Activated naive CD4-positive, alpha-beta T cell (primary cell): Measurements from ENCODE around the gene SPG21.

Experiments
- DNase-seq, 4 experiments: peaks; one replicate each; lab custom pipeline; 2025; lab: John Stamatoyannopoulos, UW

SPG21 gene

GRCh38 chr15:64991536-64992135, 1.9 kb upstream of the SPG21 start:
- DNase-seq: no peak

GRCh38 chr15:64990168-64990470, 405 bp upstream of the SPG21 start:
- no peak for DNase-seq

DNA sequence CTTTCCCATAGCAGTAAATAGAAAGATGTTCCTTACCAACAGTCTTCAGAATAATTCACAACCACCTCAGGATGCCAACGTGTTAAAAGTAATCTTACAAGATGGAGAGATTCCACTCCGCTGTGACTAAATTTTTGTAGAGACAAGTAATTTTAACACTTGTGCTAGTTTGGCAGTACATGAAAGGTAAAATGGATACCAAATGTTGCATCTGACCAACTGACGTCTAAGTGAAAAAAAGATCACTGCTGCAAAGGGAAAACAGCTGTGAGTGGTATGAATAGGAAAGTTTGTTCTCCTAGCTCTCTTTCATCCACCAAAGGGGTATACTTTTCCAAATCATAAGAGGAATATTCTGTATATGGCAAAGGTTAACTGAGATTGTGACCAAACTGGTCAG, 2.6 kb downstream of the SPG21 start:
- no peak for DNase-seq

GRCh38 chr15:64985366-64986033, 4.2 kb downstream of the SPG21 start:
- no peak for DNase-seq

- DNase-seq: no peak
These were observed 7.2 kb downstream of the SPG21 start for GRCh38 chr15:64982472-64982871.

DNA sequence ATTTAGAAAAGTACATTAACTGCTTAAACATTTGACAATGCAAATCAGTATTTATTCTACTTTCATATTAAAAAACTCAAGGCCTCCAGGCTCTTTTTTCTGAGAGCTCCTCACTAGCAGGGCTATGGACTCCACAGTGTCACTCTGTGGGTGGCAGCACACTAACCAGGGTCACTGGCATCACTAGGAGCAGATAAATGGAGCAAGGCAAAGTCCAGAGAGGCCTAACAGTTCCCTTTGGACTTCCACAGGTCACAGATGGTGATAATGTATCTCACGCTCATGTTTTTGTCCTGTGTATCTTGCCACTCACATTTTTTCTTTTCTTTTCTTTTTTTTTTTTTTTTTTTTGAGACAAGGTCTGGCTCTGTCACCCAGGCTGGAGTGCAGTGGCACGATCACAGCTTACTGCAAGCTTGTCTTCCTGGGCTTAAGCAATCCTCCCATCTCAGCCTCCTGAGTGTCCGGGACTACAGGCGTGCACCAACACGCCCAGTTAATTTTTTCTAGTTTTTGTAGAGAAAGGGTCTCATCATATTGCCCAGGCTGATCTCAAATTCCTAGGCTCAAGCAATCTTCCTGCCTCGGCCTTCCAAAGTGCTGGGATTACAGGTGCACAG, 7.8 kb downstream of the SPG21 start:
- DNase-seq: no peak

DNA sequence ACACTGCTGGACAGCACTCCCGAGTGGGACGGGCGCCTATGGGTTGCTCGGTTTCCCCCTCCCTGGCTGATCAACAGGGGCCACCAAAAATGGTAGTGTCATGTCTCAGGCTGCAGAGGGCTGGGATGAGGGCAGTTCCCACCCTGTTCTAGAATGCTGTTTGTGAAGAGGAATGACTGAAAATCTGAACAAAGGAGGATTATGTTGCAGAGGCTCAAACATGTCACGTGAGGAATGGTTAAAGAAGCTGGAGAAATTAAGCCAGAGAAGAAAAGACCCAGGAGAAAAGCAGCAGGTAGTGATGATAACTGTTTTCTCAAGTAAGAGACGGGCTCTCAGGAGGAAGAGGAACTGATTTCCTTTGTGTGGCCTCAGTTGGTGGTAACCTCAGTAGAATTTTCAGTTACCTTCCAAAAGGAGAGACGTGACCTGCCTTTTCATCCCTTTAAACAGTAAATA, 10.4 kb downstream of the SPG21 start:
- no peak for DNase-seq

GRCh38 chr15:64975390-64975789, 14.3 kb downstream of the SPG21 start:
- DNase-seq: no peak

- DNase-seq: no peak
These were observed 19.0 kb downstream of the SPG21 start for GRCh38 chr15:64970698-64971097.

DNA sequence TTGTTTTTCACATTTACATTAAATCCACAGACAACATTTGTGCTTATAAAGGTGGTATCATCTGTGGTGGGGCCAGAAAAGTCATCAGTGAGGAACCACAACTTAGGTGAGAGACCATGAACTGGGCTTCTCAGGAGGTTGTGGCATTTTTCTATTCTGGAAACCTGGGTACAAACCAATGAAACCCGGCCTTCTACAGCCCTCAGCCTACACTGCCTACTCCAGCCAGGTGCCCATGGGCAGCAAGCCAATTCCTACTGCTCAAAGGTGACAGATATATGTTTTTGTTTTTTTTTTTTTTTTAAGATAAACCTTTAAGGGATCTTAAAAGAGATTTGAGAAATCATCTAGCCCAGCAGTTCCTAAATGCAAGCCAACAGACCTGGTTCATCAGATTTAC, 20.3 kb downstream of the SPG21 start:
- DNase-seq: no peak

DNA sequence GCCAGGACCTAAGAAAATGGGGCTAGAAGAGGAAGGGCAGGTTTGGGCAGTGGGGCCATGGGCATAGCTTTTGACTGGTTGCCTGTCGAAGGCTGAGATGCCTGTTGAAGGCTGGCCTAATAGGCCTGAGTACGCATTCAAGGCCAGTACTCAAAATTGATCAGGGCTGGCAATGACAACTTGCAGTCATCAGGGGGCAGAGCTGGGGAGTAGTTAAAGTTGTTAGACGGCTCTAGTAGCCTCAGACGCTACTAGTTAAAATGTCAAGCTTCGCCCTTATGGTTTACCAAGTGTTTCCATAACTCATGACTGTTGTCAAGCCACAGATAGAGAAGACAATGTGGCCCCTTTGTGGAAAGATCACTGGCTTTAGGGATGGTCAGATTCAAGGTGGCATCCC, 28.7 kb downstream of the SPG21 start:
- DNase-seq: no peak

DNA sequence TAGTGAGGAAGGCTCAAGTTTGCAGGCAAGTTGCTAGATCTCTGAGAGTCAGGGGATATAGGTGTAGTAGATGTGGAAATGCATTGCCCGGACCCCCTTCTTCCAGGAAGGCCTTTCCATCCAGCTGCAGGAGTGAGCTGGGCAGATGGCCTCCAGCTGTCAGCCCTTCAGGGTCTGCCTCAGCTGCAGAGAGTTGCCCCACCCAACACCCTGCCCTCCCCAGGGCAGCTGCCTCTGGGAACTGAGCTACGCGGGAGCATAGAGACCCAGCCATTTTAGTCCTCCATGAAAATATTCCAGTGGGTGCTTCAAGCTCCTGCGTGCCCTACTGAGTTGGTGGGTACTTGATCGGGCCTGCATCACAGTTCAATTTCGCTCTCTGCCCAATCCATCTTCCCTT, 29.6 kb downstream of the SPG21 start:
- no peak for DNase-seq

- DNase-seq: no peak
These were observed 30.6 kb downstream of the SPG21 start for GRCh38 chr15:64959128-64959527.

DNA sequence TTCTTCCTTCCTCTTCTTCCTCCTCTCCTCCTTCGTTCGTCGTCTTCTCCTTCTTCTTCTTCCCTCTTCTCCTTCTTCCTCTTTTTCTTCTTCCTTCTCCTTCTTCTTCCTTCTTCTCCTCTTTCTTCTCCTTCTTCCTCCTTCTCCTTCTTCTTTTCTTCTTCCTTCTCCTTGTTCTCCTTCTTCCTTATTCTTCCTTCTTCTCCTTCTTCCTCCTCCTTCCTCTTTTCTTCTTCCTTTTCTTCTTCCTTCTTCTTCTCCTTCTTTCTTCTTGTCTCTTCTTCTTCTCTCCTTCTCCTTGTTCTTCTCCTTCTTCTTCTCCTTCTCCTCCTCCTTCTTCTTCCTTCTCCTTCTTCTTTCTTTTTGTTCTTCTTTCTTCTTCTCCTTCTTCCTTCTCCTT, 35.3 kb downstream of the SPG21 start:
- no peak for DNase-seq

- DNase-seq: no peak
These were observed 37.8 kb downstream of the SPG21 start for GRCh38 chr15:64951777-64952418.

GRCh38 chr15:64950888-64951287, 38.8 kb downstream of the SPG21 start:
- DNase-seq: no peak

- DNase-seq: no peak
These were observed 40.1 kb downstream of the SPG21 start for GRCh38 chr15:64949383-64950186.

GRCh38 chr15:64948916-64949315, 40.8 kb downstream of the SPG21 start:
- no peak for DNase-seq

DNA sequence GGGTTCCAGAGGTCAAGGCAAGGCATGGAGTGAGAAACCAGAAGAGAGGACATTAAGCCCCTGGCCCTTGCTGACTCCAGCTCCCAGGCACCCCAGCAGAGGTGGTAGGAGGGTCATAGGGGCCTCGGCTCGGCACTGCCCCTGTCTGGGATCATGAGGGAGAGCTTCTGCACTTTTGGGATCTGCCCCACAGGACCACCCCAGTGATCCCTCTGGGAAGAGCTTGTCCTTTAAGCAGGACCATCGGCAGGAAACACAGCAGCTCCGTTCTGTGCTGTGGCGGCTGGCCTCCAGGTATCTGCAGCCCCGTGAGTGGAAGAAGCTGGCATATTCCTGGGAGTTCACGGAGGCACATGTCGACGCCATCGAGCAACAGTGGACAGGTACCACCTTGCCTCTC, 42.5 kb downstream of the SPG21 start:
- DNase-seq: no peak

DNA sequence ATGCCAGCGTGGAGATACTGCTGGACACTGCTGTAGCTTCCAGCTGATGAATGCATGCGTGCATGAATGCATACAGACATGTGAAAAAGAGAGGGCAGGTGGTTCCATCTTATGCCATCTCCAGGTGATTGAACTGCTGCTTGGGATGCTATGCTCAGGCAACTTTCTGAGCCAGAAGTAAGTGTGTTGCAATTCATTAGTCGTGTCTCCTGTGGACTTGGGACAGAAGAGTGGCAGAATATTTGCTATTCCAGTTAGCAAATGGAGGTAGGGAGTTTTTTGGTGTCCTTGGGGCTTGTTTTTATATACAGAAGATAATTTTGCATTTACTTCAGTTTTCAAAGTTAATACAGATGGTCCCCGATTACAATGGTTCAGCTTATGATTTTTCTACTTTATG, 44.8 kb downstream of the SPG21 start:
- DNase-seq: no peak

DNA sequence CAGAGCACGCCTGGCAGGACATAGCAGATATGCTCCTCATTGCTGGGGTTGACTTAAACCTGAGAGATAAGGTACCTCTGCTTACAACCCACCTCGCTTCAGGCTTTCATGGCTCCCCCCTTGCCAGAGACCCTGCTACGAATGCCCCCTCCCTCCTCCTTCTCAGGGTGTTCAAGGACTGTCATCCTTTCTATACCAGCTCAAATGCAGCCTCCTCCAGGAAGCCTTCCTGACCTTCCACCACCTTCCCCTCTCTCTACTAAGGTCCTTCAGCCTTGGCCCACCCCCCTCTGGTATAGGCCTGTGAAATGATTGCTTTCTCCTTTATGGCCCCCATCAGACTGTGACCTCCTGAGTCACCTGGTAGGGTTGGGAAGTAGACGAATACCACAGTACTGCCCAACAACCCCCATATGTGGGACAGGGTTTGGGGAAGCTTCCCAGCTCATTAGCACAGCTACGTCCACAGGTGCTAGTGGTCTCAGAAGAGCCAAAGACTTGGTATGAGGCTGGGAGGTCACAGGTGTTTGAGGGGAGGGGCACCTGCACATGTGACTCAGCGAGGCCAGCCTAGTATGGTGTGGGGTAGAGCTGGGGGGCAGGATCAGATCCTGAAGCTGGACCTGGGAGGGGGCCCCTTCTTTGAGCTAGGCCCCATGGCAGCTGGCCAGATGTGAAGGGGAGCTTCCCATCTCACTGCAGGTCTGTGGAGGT, 46.0 kb downstream of the SPG21 start:
- DNase-seq: no peak

GRCh38 chr15:64942356-64942755, 47.4 kb downstream of the SPG21 start:
- DNase-seq: no peak
